Measurements from ENCODE around the gene SLC1A6. TPM values are rescaled to one million over a fixed set of nuclear protein-coding genes. Genes with fewer than 3 reads are reported as not detected.

Gene SLC1A6
- not detected for total RNA-seq

GRCh38 chr19:14979476-14980255 lies at the start of gene SLC1A6:
Gene SLC1A6 (minus strand): TSS chr19:14979864. CDS start chr19:14972910, 6,954 bp downstream.
- Histone ChIP-seq H3K4me3 (peak within 1 kb of the TSS in 1 of 4 donors; percentile 20), H3K4me1 (peaks cover 0 to 4% (median 2%) of the 10 kb centered on the region in 4 donors), H3K27ac (no peak within 1 kb of the TSS), H3K9me3 (no peaks in the 10 kb centered on the region), H3K27me3 (peaks cover 70% of the 10 kb centered on the region), H3K36me3 (no peaks in the 10 kb centered on the region)
- no peak for DNase-seq
- no peak for TF ChIP-seq POLR2A (IDR thresholded peaks at IDR 0.05)
- no peak for TF ChIP-seq EP300 (IDR thresholded peaks at IDR 0.05; ENCODE audit: low read depth)
- TF ChIP-seq, protein P1, sequence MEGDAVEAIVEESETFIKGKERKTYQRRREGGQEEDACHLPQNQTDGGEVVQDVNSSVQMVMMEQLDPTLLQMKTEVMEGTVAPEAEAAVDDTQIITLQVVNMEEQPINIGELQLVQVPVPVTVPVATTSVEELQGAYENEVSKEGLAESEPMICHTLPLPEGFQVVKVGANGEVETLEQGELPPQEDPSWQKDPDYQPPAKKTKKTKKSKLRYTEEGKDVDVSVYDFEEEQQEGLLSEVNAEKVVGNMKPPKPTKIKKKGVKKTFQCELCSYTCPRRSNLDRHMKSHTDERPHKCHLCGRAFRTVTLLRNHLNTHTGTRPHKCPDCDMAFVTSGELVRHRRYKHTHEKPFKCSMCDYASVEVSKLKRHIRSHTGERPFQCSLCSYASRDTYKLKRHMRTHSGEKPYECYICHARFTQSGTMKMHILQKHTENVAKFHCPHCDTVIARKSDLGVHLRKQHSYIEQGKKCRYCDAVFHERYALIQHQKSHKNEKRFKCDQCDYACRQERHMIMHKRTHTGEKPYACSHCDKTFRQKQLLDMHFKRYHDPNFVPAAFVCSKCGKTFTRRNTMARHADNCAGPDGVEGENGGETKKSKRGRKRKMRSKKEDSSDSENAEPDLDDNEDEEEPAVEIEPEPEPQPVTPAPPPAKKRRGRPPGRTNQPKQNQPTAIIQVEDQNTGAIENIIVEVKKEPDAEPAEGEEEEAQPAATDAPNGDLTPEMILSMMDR (IDR thresholded peaks at IDR 0.05): no peak
- TF ChIP-seq POLR2AphosphoS5 (IDR thresholded peaks at IDR 0.05): no peak
- WGBS, 2 donors (ENCODE audit: low coverage in 1 of 2): 15% methylated on average over 37 of the region's 84 CpGs; no CpG with 5 or more reads in 1 of the 2 donors
- intact Hi-C loops (cut with DNase I; ENCODE audit: low total_unique reads): no loop called here
- in situ Hi-C loops (cut with MboI; ENCODE audit: low pct_ligation_motif_present in 1 of 4, low pct_unique_long_range_greater_than_20kb in 1 of 4, low sequenced_read_pairs in 3 of 4): no loop called here

DNA sequence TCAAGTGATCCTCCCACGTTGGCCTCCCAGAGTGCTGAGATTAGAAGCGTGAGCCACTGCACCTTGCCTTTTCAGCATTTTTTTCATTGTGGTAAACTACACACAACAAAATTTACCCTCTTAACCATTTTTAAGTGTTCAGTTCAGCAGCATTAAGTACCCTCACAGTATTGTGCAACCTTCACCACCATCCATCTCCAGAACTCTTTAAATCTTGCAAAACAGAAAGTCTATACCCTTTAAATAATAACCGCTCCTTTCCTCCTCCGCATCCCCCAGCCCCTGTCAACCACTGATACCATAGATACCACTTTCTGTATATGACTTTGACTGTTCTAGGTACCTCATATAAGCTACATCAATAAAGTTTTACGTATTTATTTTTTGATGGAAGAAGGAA lies 48.8 kb upstream of the SLC1A6 start:
- Histone ChIP-seq H3K4me3 (no peak overlapping the region), H3K4me1 (no peaks in the 10 kb centered on the region), H3K9me3 (no peaks in the 10 kb centered on the region), H3K27me3 (peaks cover 6% of the 10 kb centered on the region), H3K36me3 (no peaks in the 10 kb centered on the region), H3K27ac (no peak overlapping the region)
- in situ Hi-C loops (cut with MboI; ENCODE audit: low pct_ligation_motif_present in 1 of 4, low pct_unique_long_range_greater_than_20kb in 1 of 4, low sequenced_read_pairs in 3 of 4): no loop called here
- no peak for DNase-seq
- 87 to 92% methylated on average over 4 of the region's 5 CpGs for WGBS, 2 donors (ENCODE audit: low coverage in 1 of 2)
- TF ChIP-seq POLR2A (IDR thresholded peaks at IDR 0.05) (no peak), EP300 (IDR thresholded peaks at IDR 0.05; ENCODE audit: low read depth) (no peak), POLR2AphosphoS5 (IDR thresholded peaks at IDR 0.05) (no peak)
- TF ChIP-seq, protein P1 (IDR thresholded peaks at IDR 0.05): no peak
- intact Hi-C loops (cut with DNase I; ENCODE audit: low total_unique reads): no loop called here

GRCh38 chr19:15025217-15025616 lies 45.6 kb upstream of the SLC1A6 start:
- intact Hi-C loops (cut with DNase I; ENCODE audit: low total_unique reads) (no loop called here), in situ Hi-C loops (cut with MboI; ENCODE audit: low pct_ligation_motif_present in 1 of 4, low pct_unique_long_range_greater_than_20kb in 1 of 4, low sequenced_read_pairs in 3 of 4) (no loop called here)
- WGBS, 2 donors (ENCODE audit: low coverage in 1 of 2): 17 to 39% methylated on average over 2 of the region's 2 CpGs
- Histone ChIP-seq H3K4me3 (no peak overlapping the region), H3K27me3 (peaks cover 10% of the 10 kb centered on the region), H3K36me3 (no peaks in the 10 kb centered on the region), H3K4me1 (no peaks in the 10 kb centered on the region), H3K27ac (no peak overlapping the region), H3K9me3 (no peaks in the 10 kb centered on the region)
- no peak for DNase-seq
- TF ChIP-seq POLR2AphosphoS5 (IDR thresholded peaks at IDR 0.05) (no peak), EP300 (IDR thresholded peaks at IDR 0.05; ENCODE audit: low read depth) (no peak), POLR2A (IDR thresholded peaks at IDR 0.05) (no peak)
- TF ChIP-seq, protein P1 (IDR thresholded peaks at IDR 0.05): no peak

DNA sequence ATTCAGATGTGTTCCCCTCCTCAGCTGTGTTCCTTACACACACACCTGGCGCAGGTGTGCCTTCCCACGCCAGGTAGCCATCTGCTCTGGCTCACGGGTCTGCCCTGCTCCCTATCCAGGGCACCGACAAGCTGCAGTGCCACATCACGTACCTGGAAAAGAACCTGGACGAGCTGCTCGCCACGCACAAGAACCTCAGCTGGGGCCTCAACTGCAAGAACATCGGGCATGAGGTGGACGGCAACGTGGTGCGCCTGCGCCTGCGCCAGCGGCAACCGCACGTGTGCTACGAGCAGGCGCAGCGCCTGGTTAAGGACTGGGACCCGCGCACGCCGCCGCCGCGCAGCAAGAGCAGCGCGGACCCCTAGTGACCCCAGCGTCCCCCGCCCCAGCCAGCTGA lies 43.1 kb upstream of the SLC1A6 start:
- H3K4me3 ChIP-seq: no peak overlapping the region
- in situ Hi-C loops (cut with MboI; ENCODE audit: low pct_ligation_motif_present in 1 of 4, low pct_unique_long_range_greater_than_20kb in 1 of 4, low sequenced_read_pairs in 3 of 4): no loop called here
- no peak for TF ChIP-seq POLR2AphosphoS5 (IDR thresholded peaks at IDR 0.05)
- no peak for TF ChIP-seq EP300 (IDR thresholded peaks at IDR 0.05; ENCODE audit: low read depth)
- TF ChIP-seq POLR2A (IDR thresholded peaks at IDR 0.05): no peak
- TF ChIP-seq, protein P1 (IDR thresholded peaks at IDR 0.05): no peak
- H3K36me3 ChIP-seq: no peaks in the 10 kb centered on the region
- intact Hi-C loops (cut with DNase I; ENCODE audit: low total_unique reads): no loop called here
- peaks cover 12% of the 10 kb centered on the region for H3K27me3 ChIP-seq
- H3K9me3 ChIP-seq: no peaks in the 10 kb centered on the region
- H3K4me1 ChIP-seq: no peaks in the 10 kb centered on the region
- DNase-seq: no peak
- WGBS, 2 donors (ENCODE audit: low coverage in 1 of 2): 17 to 38% methylated on average over 2 to 28 of the region's 31 CpGs
- no peak overlapping the region for H3K27ac ChIP-seq

Measured in transverse colon (tissue), 4 donors.